ENCODE data around the gene CARS1.
A peak's percentile ranks its signal among the peaks of the same experiment; 100 is the strongest.

CARS1 gene

DNA sequence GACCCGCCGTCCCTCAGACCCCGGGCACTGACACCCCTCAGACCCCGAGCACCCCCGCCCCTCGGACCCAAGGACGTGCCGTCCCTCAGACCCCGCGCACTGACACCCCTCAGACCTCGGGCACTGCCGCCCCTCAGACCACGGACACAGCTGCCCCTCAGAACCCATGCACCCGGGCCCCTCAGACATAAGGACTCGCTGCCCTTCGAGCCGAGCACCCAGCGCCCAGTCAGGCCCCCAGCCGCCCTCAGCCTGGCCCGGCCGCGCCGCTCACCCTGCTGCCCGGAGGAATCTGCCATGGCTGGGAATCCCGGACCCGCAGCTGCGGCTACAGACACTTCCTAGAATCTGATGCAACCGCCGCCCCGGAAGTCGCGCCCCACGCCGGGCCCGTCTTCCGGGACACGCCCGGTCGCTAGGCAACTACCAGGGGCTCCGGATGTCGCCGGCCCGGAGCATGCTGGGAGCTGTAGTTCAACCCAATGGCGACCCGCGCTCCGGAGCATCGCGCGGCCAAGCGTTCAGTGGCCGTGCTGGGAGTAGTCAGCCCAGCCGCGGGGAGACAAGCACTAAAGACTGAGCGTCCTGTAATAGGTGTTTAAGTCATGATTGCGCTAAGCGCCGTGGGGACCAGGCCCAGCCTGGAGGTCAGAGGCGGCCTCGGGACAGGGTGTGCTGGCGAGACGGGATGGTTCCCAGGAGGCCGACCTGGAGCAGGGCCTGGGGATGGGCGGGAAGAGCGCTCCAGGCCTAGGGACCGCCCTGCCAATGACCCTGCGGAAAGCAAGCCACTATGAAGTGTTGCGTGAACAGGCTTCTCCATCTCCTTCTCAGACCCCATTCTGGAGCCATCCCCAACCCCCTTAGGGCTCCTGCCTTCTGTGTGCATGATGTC is at the start of gene CARS1:
CARS1 (minus strand) TSS at position 355 of the 895 bp plus-strand sequence; CDS start at position 299, 56 bp downstream.
- peak; percentile 98 to 99 for ATAC-seq

DNA sequence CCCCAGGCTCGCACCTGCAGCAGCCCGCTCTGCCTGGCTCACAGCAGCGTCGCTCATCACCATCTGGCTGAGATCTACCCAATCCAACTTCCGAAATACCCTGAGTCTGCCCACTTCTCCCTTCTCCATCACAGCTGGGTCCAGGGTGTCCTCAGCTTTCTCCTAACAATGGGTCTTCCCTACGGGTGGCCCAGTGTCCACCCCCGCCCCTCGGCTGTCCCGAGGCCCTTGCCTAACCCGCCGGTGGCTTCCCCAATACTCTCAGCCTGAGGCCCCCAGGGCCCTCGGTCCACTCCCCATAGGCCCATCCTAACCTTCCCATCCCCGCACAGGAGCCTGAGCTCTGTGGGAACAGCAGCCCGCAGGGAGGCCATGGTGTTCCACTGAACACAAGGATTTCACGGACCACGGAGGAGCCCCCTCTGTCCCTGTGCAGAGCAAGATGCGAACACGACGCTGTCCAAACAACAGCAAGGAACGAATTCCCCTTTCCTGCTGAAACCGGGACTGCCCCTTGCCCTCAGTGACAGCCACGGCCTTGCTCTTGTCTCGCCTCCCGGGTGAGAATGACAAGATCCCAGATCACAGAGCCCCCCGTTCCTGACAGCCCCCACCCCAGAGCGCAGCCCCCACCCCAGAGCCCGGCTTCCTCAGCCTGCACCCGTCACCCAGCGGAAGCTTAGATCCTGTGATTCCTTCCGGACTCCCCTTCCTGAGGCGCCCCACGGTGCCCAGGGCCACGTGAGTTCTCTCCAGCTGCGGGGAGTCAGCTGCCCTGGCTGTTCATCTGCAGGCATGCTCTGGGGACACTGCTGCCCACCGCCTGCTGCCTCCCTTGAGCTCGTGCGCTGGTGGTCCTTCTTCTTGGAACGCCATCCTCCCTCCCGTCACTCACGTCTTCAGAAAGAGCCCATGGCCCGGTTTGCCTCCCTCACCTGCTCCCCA is 48.8 kb upstream of the CARS1 start:
- no peak for ATAC-seq

DNA sequence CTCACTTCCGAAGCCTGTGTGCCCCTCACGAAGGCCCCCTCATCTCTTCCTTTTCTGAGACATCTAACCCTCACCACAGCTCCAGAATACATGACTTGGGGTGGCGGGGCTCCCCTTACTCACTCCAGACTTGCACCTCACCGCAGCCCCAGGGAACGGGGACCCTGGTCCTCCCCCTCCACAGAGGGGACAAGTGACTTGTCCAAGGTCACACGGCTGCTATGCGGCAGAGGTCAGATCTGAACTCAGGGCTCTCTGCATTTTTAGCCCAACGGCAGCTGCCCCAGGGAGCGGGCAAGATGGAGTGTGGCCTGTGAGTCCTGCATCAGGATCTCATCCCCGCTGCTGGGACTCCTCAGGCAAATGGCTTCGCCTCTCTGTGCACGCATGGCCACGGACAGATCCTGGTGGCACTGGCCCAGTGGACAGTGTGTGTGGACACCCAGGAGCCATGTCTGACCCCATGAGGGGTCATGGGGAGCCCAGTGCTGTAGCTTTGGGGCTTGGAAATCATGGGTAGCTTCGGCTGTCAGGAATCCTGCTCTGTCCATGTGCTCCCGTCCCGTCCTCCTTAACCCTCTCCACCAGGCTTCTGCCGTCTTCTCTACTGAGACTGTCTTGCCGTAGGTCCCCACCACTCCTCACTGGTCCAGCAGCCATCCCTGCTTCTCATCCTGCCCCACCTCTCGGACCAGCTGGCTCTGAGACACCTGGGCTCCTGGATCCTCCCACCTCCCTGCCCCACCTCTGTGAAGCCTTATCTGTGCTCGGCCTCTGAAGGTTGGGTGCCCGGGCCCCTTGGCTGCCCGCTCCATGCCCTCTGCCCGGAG is 48.0 kb upstream of the CARS1 start:
- no peak for ATAC-seq

DNA sequence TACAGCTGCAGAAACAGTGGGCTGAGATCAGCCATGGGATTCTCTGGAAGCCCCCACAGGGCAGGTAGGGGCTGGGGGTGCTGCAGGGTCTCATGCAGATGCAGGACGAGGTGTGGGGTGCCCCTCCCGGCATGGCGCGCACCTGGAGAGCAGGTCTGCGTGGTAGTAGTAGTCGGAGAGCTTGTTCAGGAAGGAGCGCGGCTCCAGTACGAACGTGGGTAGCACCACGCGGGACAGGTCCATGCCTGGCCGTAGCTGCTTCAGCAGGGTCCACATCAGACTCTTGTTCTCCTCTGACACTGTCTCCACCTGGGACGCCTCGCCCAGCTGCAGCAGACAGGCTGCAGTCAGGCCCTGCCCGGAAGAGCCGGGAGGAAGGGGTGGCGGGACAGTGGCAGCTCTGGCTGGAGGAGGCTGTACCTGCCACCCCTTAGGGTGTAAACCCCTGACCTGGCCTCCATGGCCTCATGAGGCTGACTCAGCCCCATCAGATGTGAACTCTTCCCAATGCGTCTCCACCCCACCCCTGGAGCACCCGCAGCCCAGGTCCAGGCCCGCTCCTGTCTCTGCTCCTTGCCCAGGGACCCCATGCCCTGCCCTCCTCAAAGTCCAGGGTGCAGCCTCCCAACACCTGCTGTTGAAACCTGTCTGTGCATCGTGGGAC is 47.0 kb upstream of the CARS1 start:
- ATAC-seq = no peak

DNA sequence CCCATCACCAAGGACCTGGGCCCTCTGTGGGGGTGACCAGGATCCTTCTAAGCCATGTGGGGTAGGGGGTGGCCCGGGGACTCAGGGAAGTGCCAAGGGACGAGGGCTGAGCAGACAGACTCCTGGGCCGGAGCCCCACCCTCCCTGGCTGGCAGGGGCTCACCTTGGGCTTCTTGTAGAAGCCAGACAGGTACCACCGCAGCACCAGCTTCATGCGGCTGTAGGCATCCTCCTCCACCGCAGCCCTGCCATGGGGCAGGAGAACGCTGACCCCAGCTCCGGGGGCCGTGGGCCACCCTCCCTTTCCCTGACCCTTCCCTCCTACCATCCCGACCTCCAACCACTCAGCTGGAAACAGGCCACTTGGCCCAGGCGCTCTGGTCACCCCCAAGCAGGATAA is 45.9 kb upstream of the CARS1 start:
- ATAC-seq = no peak

DNA sequence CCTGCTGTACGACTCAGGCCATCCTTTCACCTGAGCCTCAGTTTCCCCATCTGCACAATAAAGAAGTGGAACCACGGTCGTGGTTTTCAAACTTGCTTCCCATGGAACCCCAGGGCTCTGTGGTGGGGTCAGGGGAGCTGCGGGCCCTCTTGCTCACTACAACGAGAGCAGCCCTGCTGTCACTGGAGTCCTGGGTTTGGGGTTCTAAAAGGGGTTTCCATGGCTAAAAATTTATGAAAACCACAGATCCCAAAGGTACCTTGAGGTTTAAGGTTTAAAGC is 45.4 kb upstream of the CARS1 start:
- ATAC-seq = no peak

DNA sequence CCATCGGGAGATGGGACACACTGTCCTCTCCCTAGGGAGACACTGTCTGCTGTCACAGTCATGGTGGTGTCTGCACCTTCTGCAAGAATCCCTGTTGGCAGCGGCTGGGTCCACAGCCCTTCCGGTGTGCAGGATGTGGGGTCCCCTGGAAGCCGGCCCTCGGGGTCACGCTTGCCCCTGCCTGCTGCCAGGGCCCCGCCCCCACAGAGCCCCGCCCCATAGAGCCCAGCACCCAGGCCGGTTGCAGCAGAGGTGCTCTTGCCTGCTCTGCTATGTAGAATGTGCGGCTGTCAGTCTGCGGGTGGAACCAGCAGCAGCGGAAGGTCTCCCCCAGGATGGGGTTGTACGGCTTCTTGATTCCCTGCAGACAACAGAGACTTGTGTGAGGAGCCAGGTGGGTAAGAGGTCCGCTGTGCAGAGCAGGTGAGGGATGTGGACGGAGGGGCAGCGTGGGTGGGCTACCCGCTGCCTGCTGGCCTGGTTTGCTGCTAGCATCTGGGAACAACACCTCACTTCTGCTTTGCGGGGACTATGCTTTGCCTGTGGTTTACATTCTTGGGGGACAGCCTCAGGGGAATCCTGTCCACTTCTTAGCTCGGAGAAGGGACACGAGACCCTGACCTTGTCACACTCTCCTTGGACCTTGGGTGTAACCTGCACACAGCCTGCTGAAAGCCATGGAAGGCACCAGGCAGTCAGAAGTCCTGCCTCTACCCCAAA is 44.9 kb upstream of the CARS1 start:
- no peak for ATAC-seq

DNA sequence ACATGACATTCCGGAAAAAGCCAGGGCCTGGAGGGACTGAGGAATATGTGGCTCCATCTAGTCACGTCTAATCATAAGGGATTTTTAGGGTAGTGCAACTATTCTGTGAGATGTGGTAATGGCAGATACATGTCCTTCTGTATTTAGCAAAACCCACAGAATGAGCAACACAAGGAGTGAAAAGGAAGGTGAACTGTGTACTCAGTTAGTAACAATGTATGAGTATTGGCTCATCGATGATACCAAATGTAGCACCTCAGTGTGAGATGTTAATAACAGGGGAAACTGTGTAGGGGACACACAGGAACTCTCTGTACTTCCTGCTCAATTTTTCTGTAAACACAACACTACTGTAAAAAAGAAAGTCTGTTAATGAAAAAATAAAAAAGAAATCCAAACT is 42.0 kb upstream of the CARS1 start:
- ATAC-seq = peak in 1 of 2 donors; percentile 24

DNA sequence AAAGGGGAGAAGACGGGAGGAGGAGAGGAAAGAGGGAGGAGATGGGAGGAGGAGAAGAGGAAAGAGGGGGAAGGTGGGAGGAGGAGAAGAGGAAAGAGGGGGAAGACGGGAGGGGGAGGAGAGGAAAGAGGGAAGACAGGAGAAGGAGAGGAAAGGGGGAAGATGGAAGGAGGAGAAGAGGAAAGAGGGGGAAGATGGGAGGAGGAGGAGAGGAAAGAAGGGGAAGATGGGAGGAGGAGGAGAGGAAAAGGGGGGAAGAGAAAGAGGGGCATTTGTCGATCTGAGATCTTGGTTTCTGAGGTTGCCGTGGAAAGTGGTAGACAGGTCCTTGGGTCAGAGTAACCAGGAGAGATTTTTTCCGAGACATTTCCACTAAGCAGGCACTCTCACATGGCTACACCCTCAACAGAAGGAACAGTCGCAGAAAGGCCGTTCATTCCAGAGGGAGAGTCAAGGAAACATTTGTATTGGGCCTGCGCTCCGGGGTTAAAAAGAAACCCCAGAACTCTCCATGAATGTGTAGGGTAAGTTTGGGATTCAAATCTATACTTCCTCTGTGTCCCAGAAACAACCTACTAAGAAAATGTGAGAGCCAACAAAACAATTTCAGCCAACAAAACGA is 39.8 kb upstream of the CARS1 start:
- no peak for ATAC-seq

DNA sequence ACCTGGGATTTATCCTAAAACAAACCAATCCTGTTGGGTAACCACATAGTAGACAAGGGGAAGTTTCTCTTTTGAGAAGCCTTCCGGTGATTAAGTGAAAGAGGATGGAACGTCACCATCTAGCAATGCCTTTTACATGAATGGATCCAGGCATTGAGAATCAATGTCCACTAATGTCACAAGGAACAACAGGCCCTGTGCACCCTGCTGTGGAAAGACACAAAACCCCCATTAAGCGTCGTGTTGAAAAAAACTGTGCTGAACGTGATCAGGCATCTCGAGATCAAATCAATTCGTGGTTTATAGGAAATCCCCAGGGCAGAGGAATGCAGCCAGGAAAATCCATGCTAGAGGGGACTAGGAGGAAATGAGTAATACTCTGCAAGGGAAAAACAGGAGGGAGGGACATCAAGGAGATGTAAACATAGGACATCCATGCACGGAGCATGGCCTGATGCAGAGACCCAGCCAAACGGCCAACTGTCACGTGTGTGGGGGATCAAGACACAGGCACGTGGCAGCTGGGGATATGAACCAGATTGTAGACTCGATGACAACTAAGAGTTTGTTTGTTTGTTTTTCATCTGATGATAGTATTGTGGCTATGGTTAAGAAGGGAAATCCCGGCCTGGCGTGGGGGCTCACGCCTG is 38.6 kb upstream of the CARS1 start:
- no peak for ATAC-seq

DNA sequence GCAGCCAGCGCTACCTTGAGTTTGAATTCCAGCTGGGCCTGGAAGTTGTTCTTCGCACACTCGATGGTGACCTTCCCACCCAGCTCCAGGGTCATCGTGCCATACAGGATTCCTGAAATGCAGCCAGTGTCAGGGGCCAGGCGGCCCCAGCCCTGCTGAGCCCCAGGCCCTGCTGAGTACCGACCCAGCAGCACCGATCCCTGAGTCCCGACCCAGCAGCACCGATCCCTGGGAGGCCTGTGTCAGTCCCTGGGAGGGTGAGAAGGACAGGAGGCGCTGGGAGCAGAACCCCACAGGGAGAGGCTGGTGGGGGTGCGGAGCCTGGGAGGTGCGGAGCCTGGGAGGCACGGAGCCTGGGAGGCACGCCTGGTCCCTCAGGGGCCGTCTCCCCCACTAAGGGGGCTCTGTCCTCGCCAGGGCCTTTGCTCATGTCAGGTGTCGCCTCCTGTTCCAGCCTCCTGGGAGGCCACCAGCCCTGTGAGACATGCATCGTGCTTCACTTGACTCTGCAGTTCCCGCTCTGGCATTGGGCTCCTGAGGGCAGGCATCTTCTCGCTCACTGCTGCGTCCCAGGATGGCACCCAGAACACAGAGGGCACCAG is 37.1 kb upstream of the CARS1 start:
- no peak for ATAC-seq

DNA sequence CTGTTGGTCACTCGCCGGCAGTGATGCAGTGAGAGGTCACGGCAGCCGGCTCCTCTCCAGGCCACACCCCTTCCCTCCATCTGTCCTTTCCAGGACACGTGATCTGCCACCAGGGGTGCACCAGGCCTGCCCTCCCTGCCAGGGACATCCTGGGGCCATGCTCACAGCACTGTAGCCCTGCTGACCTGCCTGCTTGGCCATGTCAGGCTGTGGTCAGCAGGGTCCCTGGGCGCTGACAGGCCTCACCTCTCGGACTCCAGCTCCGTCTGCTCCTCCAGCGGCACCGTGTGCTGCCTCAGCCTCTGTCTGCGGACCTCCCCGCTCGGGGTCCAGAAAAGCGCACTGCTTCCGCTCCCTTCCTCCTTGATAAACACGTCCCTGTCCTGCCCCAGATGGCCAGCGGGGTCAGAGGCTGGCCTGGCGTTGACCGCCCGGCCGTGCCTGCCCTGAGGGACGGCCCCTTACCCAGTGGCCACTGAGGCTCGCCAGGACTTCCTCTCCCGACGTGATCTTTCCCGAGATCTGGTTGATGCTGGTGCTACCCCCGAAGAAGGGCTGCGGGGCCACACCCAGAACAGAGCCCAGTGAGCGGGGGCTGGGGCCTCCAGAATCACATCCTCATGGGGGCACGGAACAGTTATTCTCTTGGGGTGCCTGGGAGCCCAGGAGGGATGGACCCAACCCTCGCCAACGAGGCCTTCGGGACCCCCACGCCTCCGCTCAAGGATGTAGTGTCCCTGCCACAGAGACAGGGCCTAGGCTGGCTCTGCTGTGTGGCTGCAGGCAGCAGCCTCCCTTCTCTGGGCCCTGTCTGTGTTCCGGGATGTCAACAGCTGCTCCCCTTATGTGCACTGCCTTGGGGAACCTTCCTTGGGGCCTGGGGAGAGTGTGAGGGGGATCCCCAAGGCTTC is 36.3 kb upstream of the CARS1 start:
- ATAC-seq = no peak

DNA sequence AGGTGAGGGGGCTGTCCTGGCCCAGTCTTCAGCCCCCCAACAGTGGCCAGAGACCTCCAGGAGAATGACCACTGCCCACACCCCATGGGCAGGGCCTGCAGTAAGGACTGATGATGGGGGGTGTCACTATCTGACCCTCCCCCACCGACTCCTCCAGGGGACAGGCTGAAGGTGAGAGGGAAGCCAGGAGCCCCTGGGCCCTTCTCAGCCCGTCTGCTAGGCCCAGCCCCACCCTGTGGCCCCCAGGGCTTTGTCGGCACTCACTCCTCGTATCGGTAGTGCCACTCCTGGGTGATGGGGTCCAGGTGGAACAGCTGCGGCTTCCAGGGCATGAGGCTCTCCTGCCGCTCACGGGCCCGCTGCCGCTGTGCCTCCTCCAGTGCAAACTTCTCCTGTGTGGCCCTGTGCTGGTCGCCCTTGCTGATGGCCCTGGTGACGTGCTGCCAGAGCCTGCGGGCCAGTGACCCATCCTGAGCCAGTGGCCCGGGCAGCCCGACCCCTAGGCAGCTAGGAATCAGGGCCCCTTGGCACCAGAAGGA is 35.4 kb upstream of the CARS1 start:
- no peak for ATAC-seq

DNA sequence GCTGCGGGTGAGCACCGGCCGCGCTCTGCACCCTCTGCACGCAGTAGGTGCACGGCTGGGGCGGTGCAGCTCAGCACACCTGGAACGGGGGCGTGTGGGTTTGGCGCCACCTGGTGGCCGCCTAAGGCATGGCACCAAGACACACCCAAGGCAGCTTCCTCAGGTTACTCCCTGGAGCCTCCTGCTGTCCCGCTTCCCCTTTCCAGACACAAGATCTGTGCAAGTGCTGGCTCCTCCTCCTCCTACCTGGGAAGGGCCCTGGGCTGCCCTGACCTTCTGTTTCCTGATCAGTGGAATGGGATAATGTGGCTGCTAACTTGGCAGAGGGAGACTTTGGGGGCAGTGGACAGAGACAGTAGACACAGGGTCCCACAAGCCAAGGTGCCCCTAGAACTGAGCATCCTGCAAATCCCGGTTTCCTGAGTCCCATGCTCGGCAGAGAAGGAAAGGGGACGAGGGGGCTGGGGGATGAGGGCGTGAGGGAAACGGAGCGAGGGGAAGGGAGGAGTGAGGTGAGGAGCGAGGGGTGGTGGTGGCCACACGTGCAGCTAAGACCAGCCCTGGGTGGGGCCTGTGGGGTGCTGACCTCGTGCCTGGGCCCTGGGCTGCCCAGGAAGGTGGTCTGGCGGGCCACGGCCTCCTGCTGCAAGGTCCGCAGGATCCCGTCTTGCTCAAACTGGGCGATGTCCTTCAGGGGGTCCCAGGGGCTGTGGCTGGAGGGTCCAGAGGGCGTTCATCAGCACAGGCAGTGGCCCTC is 34.8 kb upstream of the CARS1 start:
- peak; percentile 67 to 75 for ATAC-seq

DNA sequence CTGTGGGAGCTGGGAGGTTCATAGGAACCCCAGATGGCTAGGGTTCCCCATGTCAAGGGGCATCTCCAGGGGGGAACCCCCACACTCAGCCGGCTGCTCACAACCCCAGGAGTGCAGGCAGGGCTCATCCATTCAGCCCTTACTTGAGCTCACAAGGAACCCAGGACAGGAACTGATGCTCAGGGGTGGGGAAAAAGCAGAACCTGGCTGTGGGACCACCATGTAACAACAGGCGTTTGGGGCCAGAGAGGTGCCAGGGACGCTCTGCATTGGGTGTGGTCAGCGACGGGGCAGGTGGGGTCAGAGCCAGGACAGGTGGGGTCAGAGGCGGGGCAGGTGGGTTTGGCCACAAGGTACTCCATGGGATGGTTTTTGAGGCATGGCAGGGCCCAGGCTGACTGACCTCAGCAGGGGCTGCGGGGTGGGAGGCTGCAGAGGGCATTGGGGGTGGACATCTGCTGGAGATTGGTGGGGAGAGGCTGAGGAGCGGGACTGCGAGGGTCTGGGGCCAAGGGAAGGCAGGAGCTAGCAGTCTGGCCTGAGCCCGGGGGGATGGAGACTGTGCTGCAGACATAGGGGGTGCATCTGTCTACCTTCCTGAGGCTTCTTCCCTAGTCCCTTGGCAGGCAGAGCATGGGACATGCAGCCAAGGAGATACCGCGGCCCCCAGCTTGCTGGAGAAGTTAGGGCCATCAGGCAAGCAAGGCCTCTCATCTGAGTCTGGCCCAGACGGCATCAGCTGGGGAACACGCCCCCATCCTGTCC is 34.0 kb upstream of the CARS1 start:
- no peak for ATAC-seq

DNA sequence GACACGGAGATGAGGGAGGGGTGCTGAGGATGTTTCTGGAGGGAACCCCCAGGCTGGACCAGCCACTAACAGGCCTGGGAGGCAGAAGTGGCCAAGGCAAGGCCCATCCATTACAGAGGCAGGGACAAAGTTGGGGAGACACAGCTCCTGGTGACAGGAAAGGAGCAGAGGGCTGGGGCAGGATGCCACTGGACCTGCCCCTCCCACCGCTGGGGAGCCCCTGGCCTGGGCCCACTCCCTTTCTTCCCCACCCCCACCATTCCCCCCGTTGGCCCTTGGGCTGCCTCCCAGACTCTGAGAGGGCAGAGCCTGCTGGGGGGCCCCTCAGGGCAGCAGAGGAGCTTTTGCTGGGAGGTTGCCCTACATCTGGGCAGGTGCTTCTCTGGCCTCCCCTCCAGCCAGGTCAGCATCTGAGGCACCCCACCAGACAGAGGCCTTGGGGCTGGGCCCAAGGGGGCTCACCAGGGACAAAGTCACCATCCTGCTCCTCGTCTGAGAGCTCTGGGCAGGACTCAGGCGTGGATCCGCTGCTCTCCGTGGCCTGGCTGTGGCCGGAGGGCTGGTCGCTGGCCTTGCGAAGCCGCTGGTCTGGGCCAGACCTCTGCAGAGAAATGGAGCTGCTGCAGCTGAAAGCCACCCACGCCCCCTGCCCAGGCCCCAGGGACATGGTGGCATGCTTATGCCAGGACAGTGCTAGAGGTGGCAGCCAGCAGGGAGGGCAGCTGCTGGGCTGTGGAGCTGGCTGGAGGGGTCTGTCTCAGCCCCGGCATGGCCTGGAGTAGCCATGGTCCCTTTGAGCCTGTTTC is 33.1 kb upstream of the CARS1 start:
- no peak for ATAC-seq

Measured in activated CD4-positive, CD25-positive, alpha-beta regulatory T cell treated with anti-CD3 and anti-CD28 coated beads, Interleukin-2, amount 50 U/mL, for 24 hours (primary cell).